ENCODE results near the gene NRCAM. TPM values are rescaled to one million over a fixed set of nuclear protein-coding genes. Genes with fewer than 3 reads are reported as not detected.

Gene NRCAM
- total RNA-seq, 1 experiment from 2014 or later, result 2.7 TPM

- Mint-ChIP-seq H3K9me3 (no peaks in the 10 kb centered on the region), H3K4me3 (peak overlapping the region; percentile 93), H3K36me3 (no peaks in the 10 kb centered on the region), H3K27ac (no peak overlapping the region), H3K4me1 (peaks cover 25% of the 10 kb centered on the region), H3K27me3 (ENCODE audit: low read depth) (peaks cover 52% of the 10 kb centered on the region)
- CTCF ChIA-PET, result interaction anchor here (1.8 to 2.3 kb wide), 2 partner anchors 11 to 39 kb away, joined by 10 to 14 read pairs; no protein-coding TSS in a partner anchor
- ATAC-seq (no peak), DNase-seq (ENCODE audit: low spot score) (no peak)
- POLR2A ChIA-PET, result interaction anchor here (0.6 to 2.5 kb wide), 2 partner anchors 9 to 68 kb away, joined by 3 to 14 read pairs; partner anchors contain the start of gene PNPLA8
- TF ChIP-seq, protein P1, sequence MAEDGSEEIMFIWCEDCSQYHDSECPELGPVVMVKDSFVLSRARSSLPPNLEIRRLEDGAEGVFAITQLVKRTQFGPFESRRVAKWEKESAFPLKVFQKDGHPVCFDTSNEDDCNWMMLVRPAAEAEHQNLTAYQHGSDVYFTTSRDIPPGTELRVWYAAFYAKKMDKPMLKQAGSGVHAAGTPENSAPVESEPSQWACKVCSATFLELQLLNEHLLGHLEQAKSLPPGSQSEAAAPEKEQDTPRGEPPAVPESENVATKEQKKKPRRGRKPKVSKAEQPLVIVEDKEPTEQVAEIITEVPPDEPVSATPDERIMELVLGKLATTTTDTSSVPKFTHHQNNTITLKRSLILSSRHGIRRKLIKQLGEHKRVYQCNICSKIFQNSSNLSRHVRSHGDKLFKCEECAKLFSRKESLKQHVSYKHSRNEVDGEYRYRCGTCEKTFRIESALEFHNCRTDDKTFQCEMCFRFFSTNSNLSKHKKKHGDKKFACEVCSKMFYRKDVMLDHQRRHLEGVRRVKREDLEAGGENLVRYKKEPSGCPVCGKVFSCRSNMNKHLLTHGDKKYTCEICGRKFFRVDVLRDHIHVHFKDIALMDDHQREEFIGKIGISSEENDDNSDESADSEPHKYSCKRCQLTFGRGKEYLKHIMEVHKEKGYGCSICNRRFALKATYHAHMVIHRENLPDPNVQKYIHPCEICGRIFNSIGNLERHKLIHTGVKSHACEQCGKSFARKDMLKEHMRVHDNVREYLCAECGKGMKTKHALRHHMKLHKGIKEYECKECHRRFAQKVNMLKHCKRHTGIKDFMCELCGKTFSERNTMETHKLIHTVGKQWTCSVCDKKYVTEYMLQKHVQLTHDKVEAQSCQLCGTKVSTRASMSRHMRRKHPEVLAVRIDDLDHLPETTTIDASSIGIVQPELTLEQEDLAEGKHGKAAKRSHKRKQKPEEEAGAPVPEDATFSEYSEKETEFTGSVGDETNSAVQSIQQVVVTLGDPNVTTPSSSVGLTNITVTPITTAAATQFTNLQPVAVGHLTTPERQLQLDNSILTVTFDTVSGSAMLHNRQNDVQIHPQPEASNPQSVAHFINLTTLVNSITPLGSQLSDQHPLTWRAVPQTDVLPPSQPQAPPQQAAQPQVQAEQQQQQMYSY (CRISPR knock-in tag; IDR thresholded peaks at IDR 0.05), result no peak
- TF ChIP-seq ZNF396 (CRISPR knock-in tag; IDR thresholded peaks at IDR 0.05; ENCODE audit: borderline replicate concordance) (no peak), TCF7 (CRISPR knock-in tag; IDR thresholded peaks at IDR 0.05; ENCODE audit: low read depth) (no peak), IRF1 (CRISPR knock-in tag; IDR thresholded peaks at IDR 0.05) (no peak), SOX15 (CRISPR knock-in tag; IDR thresholded peaks at IDR 0.05) (no peak), CREB1 (CRISPR knock-in tag; IDR thresholded peaks at IDR 0.05) (no peak), CDX4 (CRISPR knock-in tag; IDR thresholded peaks at IDR 0.05; ENCODE audit: borderline replicate concordance) (no peak), JUN (CRISPR knock-in tag; IDR thresholded peaks at IDR 0.05) (no peak), IRF2 (CRISPR knock-in tag; IDR thresholded peaks at IDR 0.05; ENCODE audit: borderline replicate concordance, low read depth) (no peak), E2F4 (CRISPR knock-in tag; IDR thresholded peaks at IDR 0.05; ENCODE audit: borderline replicate concordance, low read depth) (no peak), ZSCAN18 (CRISPR knock-in tag; IDR thresholded peaks at IDR 0.05) (no peak), STAT6 (CRISPR knock-in tag; conservative IDR thresholded peaks at IDR 0.05; ENCODE audit: low read depth) (no peak), ZNF263 (CRISPR knock-in tag; IDR thresholded peaks at IDR 0.05; ENCODE audit: low read depth) (no peak), MXD4 (CRISPR knock-in tag; IDR thresholded peaks at IDR 0.05; ENCODE audit: borderline replicate concordance) (no peak), USF1 (CRISPR knock-in tag; IDR thresholded peaks at IDR 0.05) (no peak), CBFB (CRISPR knock-in tag; IDR thresholded peaks at IDR 0.05; ENCODE audit: low read depth) (no peak), ZNF317 (CRISPR knock-in tag; IDR thresholded peaks at IDR 0.05; ENCODE audit: borderline replicate concordance, low read depth) (no peak), RORB (CRISPR knock-in tag; IDR thresholded peaks at IDR 0.05) (no peak)
- TF ChIP-seq, protein P2, sequence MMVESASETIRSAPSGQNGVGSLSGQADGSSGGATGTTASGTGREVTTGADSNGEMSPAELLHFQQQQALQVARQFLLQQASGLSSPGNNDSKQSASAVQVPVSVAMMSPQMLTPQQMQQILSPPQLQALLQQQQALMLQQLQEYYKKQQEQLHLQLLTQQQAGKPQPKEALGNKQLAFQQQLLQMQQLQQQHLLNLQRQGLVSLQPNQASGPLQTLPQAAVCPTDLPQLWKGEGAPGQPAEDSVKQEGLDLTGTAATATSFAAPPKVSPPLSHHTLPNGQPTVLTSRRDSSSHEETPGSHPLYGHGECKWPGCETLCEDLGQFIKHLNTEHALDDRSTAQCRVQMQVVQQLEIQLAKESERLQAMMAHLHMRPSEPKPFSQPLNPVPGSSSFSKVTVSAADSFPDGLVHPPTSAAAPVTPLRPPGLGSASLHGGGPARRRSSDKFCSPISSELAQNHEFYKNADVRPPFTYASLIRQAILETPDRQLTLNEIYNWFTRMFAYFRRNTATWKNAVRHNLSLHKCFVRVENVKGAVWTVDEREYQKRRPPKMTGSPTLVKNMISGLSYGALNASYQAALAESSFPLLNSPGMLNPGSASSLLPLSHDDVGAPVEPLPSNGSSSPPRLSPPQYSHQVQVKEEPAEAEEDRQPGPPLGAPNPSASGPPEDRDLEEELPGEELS (CRISPR knock-in tag; IDR thresholded peaks at IDR 0.05), result no peak
- TF ChIP-seq, protein P3, sequence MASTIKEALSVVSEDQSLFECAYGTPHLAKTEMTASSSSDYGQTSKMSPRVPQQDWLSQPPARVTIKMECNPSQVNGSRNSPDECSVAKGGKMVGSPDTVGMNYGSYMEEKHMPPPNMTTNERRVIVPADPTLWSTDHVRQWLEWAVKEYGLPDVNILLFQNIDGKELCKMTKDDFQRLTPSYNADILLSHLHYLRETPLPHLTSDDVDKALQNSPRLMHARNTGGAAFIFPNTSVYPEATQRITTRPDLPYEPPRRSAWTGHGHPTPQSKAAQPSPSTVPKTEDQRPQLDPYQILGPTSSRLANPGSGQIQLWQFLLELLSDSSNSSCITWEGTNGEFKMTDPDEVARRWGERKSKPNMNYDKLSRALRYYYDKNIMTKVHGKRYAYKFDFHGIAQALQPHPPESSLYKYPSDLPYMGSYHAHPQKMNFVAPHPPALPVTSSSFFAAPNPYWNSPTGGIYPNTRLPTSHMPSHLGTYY (CRISPR knock-in tag; IDR thresholded peaks at IDR 0.05), result no peak
Measured at GRCh38 chr7:108457871-108458270, 1.6 kb upstream of the NRCAM start.
